Measurements from ENCODE around the gene RNFT2. TPM values are rescaled to one million over a fixed set of nuclear protein-coding genes. Genes with fewer than 3 reads are reported as not detected.

The RNFT2 gene
- polyA plus RNA-seq, 4 donors: 0.45 to 2.4 (median 1.0) TPM

DNA sequence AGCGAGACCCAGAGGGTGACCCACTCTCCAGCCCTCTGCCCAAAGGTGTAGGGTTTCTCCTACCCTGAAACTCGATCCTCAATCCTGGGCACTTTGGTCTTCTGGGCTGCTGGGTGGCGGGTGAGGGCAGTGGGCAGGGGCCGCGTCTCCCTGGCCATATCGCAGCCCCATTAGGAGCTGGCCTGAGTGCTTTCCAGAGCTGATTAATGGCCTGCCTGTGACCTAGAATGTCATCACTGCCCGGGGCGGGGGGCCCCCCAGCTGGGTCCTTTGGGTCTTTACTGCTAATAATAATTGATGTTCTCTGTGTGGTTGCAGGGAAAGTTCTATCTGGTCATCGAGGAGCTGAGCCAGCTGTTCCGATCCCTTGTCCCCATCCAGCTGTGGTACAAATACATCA lies 95.4 kb downstream of the RNFT2 start:
- 85 to 94% (median 93%) methylated on average over 9 to 10 of the region's 10 CpGs for WGBS, 3 donors
- no peak for DNase-seq
- H3K27me3 ChIP-seq (ENCODE audit: control insufficient read depth in 3 of 3, insufficient read depth in 3 of 3, low read length in 3 of 3): no peaks in the 10 kb centered on the region
- no peaks in the 10 kb centered on the region for H3K9me3 ChIP-seq (ENCODE audit: control insufficient read depth in 2 of 2, insufficient read depth in 1 of 2, low read depth in 1 of 2, low read length in 1 of 2)
- no peaks in the 10 kb centered on the region for H3K4me1 ChIP-seq (ENCODE audit: control insufficient read depth in 3 of 3, insufficient read depth in 2 of 3, low read depth in 1 of 3, low read length in 2 of 3)
- FAIRE-seq: no peak
- no peak overlapping the region for H3K4me3 ChIP-seq (ENCODE audit: low read depth in 1 of 3, low read length in 3 of 3)
- no peak overlapping the region for H3K27ac ChIP-seq (ENCODE audit: low read depth in 1 of 3, low read length in 2 of 3)
- H3K36me3 ChIP-seq (ENCODE audit: control insufficient read depth in 3 of 3, insufficient read depth in 2 of 3, low read depth in 1 of 3, low read length in 3 of 3): no peaks in the 10 kb centered on the region

DNA sequence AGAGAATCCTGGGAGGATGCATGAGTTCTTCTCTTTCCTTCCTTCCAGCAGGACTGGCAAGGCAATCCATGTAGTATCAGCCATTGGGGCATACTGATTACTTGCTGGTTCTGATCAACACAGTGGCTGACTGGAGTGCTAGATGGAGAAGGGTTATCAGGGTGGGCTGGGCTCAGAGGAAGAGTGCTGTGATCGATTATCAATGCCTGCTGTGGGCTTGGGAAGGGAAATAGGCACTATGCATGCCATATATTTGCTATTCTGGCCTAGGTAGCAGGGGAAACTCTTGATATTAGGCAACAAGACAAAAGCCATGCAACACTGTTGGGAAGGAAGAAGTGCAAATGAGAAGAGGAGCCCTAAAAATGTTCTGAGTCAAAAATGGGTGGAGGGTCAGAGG lies 97.4 kb downstream of the RNFT2 start:
- Histone ChIP-seq H3K27ac (ENCODE audit: low read depth in 1 of 3, low read length in 2 of 3) (no peak overlapping the region), H3K4me1 (ENCODE audit: control insufficient read depth in 3 of 3, insufficient read depth in 2 of 3, low read depth in 1 of 3, low read length in 2 of 3) (no peaks in the 10 kb centered on the region), H3K9me3 (ENCODE audit: control insufficient read depth in 2 of 2, insufficient read depth in 1 of 2, low read depth in 1 of 2, low read length in 1 of 2) (no peaks in the 10 kb centered on the region), H3K4me3 (ENCODE audit: low read depth in 1 of 3, low read length in 3 of 3) (no peak overlapping the region), H3K36me3 (ENCODE audit: control insufficient read depth in 3 of 3, insufficient read depth in 2 of 3, low read depth in 1 of 3, low read length in 3 of 3) (no peaks in the 10 kb centered on the region), H3K27me3 (ENCODE audit: control insufficient read depth in 3 of 3, insufficient read depth in 3 of 3, low read length in 3 of 3) (no peaks in the 10 kb centered on the region)
- no peak for DNase-seq
- FAIRE-seq: no peak
- 53 to 86% (median 85%) methylated on average over 1 of the region's 1 CpG for WGBS, 3 donors

GRCh38 chr12:116837097-116837496 lies 99.0 kb downstream of the RNFT2 start:
- Histone ChIP-seq H3K27ac (ENCODE audit: low read depth in 1 of 3, low read length in 2 of 3) (no peak overlapping the region), H3K4me1 (ENCODE audit: control insufficient read depth in 3 of 3, insufficient read depth in 2 of 3, low read depth in 1 of 3, low read length in 2 of 3) (no peaks in the 10 kb centered on the region), H3K9me3 (ENCODE audit: control insufficient read depth in 2 of 2, insufficient read depth in 1 of 2, low read depth in 1 of 2, low read length in 1 of 2) (no peaks in the 10 kb centered on the region), H3K36me3 (ENCODE audit: control insufficient read depth in 3 of 3, insufficient read depth in 2 of 3, low read depth in 1 of 3, low read length in 3 of 3) (no peaks in the 10 kb centered on the region), H3K27me3 (ENCODE audit: control insufficient read depth in 3 of 3, insufficient read depth in 3 of 3, low read length in 3 of 3) (no peaks in the 10 kb centered on the region), H3K4me3 (ENCODE audit: low read depth in 1 of 3, low read length in 3 of 3) (no peak overlapping the region)
- 80 to 95% (median 91%) methylated on average over 9 of the region's 9 CpGs for WGBS, 3 donors
- no peak for FAIRE-seq
- DNase-seq: no peak

- Histone ChIP-seq H3K4me1 (ENCODE audit: control insufficient read depth in 3 of 3, insufficient read depth in 2 of 3, low read depth in 1 of 3, low read length in 2 of 3) (no peaks in the 10 kb centered on the region), H3K4me3 (ENCODE audit: low read depth in 1 of 3, low read length in 3 of 3) (no peak overlapping the region), H3K27ac (ENCODE audit: low read depth in 1 of 3, low read length in 2 of 3) (no peak overlapping the region), H3K36me3 (ENCODE audit: control insufficient read depth in 3 of 3, insufficient read depth in 2 of 3, low read depth in 1 of 3, low read length in 3 of 3) (no peaks in the 10 kb centered on the region), H3K9me3 (ENCODE audit: control insufficient read depth in 2 of 2, insufficient read depth in 1 of 2, low read depth in 1 of 2, low read length in 1 of 2) (no peaks in the 10 kb centered on the region), H3K27me3 (ENCODE audit: control insufficient read depth in 3 of 3, insufficient read depth in 3 of 3, low read length in 3 of 3) (no peaks in the 10 kb centered on the region)
- FAIRE-seq (no peak), DNase-seq (no peak)
- WGBS, 3 donors: 68 to 78% (median 74%) methylated on average over 4 of the region's 4 CpGs
Observed at GRCh38 chr12:116838365-116838764, 100.2 kb downstream of the RNFT2 start.

- Histone ChIP-seq H3K27me3 (ENCODE audit: control insufficient read depth in 3 of 3, insufficient read depth in 3 of 3, low read length in 3 of 3) (no peaks in the 10 kb centered on the region), H3K4me3 (ENCODE audit: low read depth in 1 of 3, low read length in 3 of 3) (no peak overlapping the region), H3K9me3 (ENCODE audit: control insufficient read depth in 2 of 2, insufficient read depth in 1 of 2, low read depth in 1 of 2, low read length in 1 of 2) (no peaks in the 10 kb centered on the region), H3K4me1 (ENCODE audit: control insufficient read depth in 3 of 3, insufficient read depth in 2 of 3, low read depth in 1 of 3, low read length in 2 of 3) (no peaks in the 10 kb centered on the region), H3K36me3 (ENCODE audit: control insufficient read depth in 3 of 3, insufficient read depth in 2 of 3, low read depth in 1 of 3, low read length in 3 of 3) (no peaks in the 10 kb centered on the region), H3K27ac (ENCODE audit: low read depth in 1 of 3, low read length in 2 of 3) (no peak overlapping the region)
- DNase-seq (no peak), FAIRE-seq (no peak)
- 86 to 94% (median 90%) methylated on average over 3 of the region's 3 CpGs for WGBS, 3 donors
Observed at GRCh38 chr12:116839287-116839830, 101.2 kb downstream of the RNFT2 start.

- Histone ChIP-seq H3K36me3 (ENCODE audit: control insufficient read depth in 3 of 3, insufficient read depth in 2 of 3, low read depth in 1 of 3, low read length in 3 of 3) (no peaks in the 10 kb centered on the region), H3K4me3 (ENCODE audit: low read depth in 1 of 3, low read length in 3 of 3) (no peak overlapping the region), H3K27ac (ENCODE audit: low read depth in 1 of 3, low read length in 2 of 3) (no peak overlapping the region), H3K27me3 (ENCODE audit: control insufficient read depth in 3 of 3, insufficient read depth in 3 of 3, low read length in 3 of 3) (no peaks in the 10 kb centered on the region), H3K4me1 (ENCODE audit: control insufficient read depth in 3 of 3, insufficient read depth in 2 of 3, low read depth in 1 of 3, low read length in 2 of 3) (no peaks in the 10 kb centered on the region), H3K9me3 (ENCODE audit: control insufficient read depth in 2 of 2, insufficient read depth in 1 of 2, low read depth in 1 of 2, low read length in 1 of 2) (no peaks in the 10 kb centered on the region)
- DNase-seq (no peak), FAIRE-seq (no peak)
- 87 to 91% (median 89%) methylated on average over 6 of the region's 6 CpGs for WGBS, 3 donors
Observed at GRCh38 chr12:116843085-116843484, 105.0 kb downstream of the RNFT2 start.

GRCh38 chr12:116849216-116849615 lies 111.1 kb downstream of the RNFT2 start:
- H3K4me3 ChIP-seq (ENCODE audit: low read depth in 1 of 3, low read length in 3 of 3): no peak overlapping the region
- FAIRE-seq: no peak
- H3K4me1 ChIP-seq (ENCODE audit: control insufficient read depth in 3 of 3, insufficient read depth in 2 of 3, low read depth in 1 of 3, low read length in 2 of 3): no peaks in the 10 kb centered on the region
- H3K27ac ChIP-seq (ENCODE audit: low read depth in 1 of 3, low read length in 2 of 3): no peak overlapping the region
- no peaks in the 10 kb centered on the region for H3K36me3 ChIP-seq (ENCODE audit: control insufficient read depth in 3 of 3, insufficient read depth in 2 of 3, low read depth in 1 of 3, low read length in 3 of 3)
- 93% methylated on average over 23 of the region's 23 CpGs for WGBS, 3 donors
- H3K9me3 ChIP-seq (ENCODE audit: control insufficient read depth in 2 of 2, insufficient read depth in 1 of 2, low read depth in 1 of 2, low read length in 1 of 2): no peaks in the 10 kb centered on the region
- no peak for DNase-seq
- H3K27me3 ChIP-seq (ENCODE audit: control insufficient read depth in 3 of 3, insufficient read depth in 3 of 3, low read length in 3 of 3): no peaks in the 10 kb centered on the region

GRCh38 chr12:116852303-116852702 lies 114.2 kb downstream of the RNFT2 start:
- no peak overlapping the region for H3K4me3 ChIP-seq (ENCODE audit: low read depth in 1 of 3, low read length in 3 of 3)
- H3K9me3 ChIP-seq (ENCODE audit: control insufficient read depth in 2 of 2, insufficient read depth in 1 of 2, low read depth in 1 of 2, low read length in 1 of 2): no peaks in the 10 kb centered on the region
- 86 to 91% (median 87%) methylated on average over 6 of the region's 6 CpGs for WGBS, 3 donors
- FAIRE-seq (no peak), DNase-seq (no peak)
- no peaks in the 10 kb centered on the region for H3K27me3 ChIP-seq (ENCODE audit: control insufficient read depth in 3 of 3, insufficient read depth in 3 of 3, low read length in 3 of 3)
- H3K4me1 ChIP-seq (ENCODE audit: control insufficient read depth in 3 of 3, insufficient read depth in 2 of 3, low read depth in 1 of 3, low read length in 2 of 3): no peaks in the 10 kb centered on the region
- no peak overlapping the region for H3K27ac ChIP-seq (ENCODE audit: low read depth in 1 of 3, low read length in 2 of 3)
- no peaks in the 10 kb centered on the region for H3K36me3 ChIP-seq (ENCODE audit: control insufficient read depth in 3 of 3, insufficient read depth in 2 of 3, low read depth in 1 of 3, low read length in 3 of 3)

- H3K4me1 ChIP-seq (ENCODE audit: control insufficient read depth in 3 of 3, insufficient read depth in 2 of 3, low read depth in 1 of 3, low read length in 2 of 3): no peaks in the 10 kb centered on the region
- 63 to 79% (median 72%) methylated on average over 5 of the region's 5 CpGs for WGBS, 3 donors
- H3K9me3 ChIP-seq (ENCODE audit: control insufficient read depth in 2 of 2, insufficient read depth in 1 of 2, low read depth in 1 of 2, low read length in 1 of 2): no peaks in the 10 kb centered on the region
- FAIRE-seq: no peak
- no peak for DNase-seq
- peaks cover 0 to 5% (median 0%) of the 10 kb centered on the region in 3 donors for H3K27me3 ChIP-seq (ENCODE audit: control insufficient read depth in 3 of 3, insufficient read depth in 3 of 3, low read length in 3 of 3)
- no peak overlapping the region for H3K27ac ChIP-seq (ENCODE audit: low read depth in 1 of 3, low read length in 2 of 3)
- H3K4me3 ChIP-seq (ENCODE audit: low read depth in 1 of 3, low read length in 3 of 3): no peak overlapping the region
- H3K36me3 ChIP-seq (ENCODE audit: control insufficient read depth in 3 of 3, insufficient read depth in 2 of 3, low read depth in 1 of 3, low read length in 3 of 3): no peaks in the 10 kb centered on the region
Observed at GRCh38 chr12:116853507-116853906, 115.4 kb downstream of the RNFT2 start.
